ENCODE data around the gene MRPS35. TPM values are rescaled to one million over a fixed set of nuclear protein-coding genes. Genes with fewer than 3 reads are reported as not detected.

Gene MRPS35
- total RNA-seq, 4 donors from 2014 or later, result 50.8 to 74.0 (median 57.5) TPM

GRCh38 chr12:27751386-27752047 is 40.9 kb downstream of the MRPS35 start:
- DNase-seq, result peak; percentile 7 to 14
- WGBS, 2 donors, result 90 to 92% methylated on average over 15 of the region's 15 CpGs
- Histone ChIP-seq H3K4me1 (peaks cover 0 to 5% of the 10 kb centered on the region in 2 donors), H3K9me3 (no peaks in the 10 kb centered on the region), H3K27me3 (no peaks in the 10 kb centered on the region), H3K27ac (no peak overlapping the region), H3K36me3 (peaks cover 0 to 7% of the 10 kb centered on the region in 2 donors), H3K4me3 (replicated peaks in 1 of 3) (no peak overlapping the region)
- intact Hi-C loops (cut with DNase I), result no loop called here
- TF ChIP-seq CTCF (IDR thresholded peaks at IDR 0.05) (no peak), POLR2A (IDR thresholded peaks at IDR 0.05) (no peak)

GRCh38 chr12:27754795-27755194 is 44.2 kb downstream of the MRPS35 start:
- H3K27me3 ChIP-seq, result no peaks in the 10 kb centered on the region
- no peak overlapping the region for H3K27ac ChIP-seq
- DNase-seq, result no peak
- H3K4me3 ChIP-seq (replicated peaks in 1 of 3), result no peak overlapping the region
- H3K4me1 ChIP-seq, result no peaks in the 10 kb centered on the region
- TF ChIP-seq POLR2A (IDR thresholded peaks at IDR 0.05), result no peak
- H3K9me3 ChIP-seq, result no peaks in the 10 kb centered on the region
- H3K36me3 ChIP-seq, result peaks cover 0 to 7% of the 10 kb centered on the region in 2 donors
- 90 to 100% methylated on average over 3 of the region's 3 CpGs for WGBS, 2 donors
- intact Hi-C loops (cut with DNase I), result no loop called here

GRCh38 chr12:27756670-27757195 is 46.1 kb downstream of the MRPS35 start:
- no peak overlapping the region for H3K27ac ChIP-seq
- no peak for TF ChIP-seq POLR2A (IDR thresholded peaks at IDR 0.05)
- no peak for TF ChIP-seq CTCF (IDR thresholded peaks at IDR 0.05)
- H3K9me3 ChIP-seq, result no peaks in the 10 kb centered on the region
- no peaks in the 10 kb centered on the region for H3K27me3 ChIP-seq
- H3K36me3 ChIP-seq, result peaks cover 0 to 7% of the 10 kb centered on the region in 2 donors
- H3K4me3 ChIP-seq (replicated peaks in 1 of 3), result no peak overlapping the region
- intact Hi-C loops (cut with DNase I), result no loop called here
- 97 to 99% methylated on average over 7 of the region's 7 CpGs for WGBS, 2 donors
- DNase-seq, result no peak
- H3K4me1 ChIP-seq, result no peaks in the 10 kb centered on the region

DNA sequence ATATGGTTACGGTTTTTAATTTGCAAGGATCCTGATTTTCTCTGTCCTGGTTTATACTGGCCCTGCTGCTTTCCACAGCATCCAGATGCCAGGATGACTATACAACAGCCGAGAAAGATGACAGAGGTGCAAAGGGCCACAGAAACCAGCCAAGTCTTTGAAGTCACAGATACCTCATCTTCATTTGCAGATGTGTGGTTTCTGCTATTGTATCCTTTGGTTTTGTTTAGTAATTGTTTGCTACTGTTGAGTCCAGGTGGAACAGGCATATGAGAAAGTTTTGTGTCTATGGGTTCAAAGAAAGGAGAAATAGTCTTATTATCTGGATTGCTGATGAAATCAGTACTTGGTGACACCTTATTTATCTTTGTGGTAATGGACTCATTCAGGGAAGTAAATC is 52.1 kb downstream of the MRPS35 start:
- no peaks in the 10 kb centered on the region for H3K4me1 ChIP-seq
- H3K27me3 ChIP-seq, result no peaks in the 10 kb centered on the region
- H3K36me3 ChIP-seq, result no peaks in the 10 kb centered on the region
- no peak for TF ChIP-seq CTCF (IDR thresholded peaks at IDR 0.05)
- no peak for TF ChIP-seq POLR2A (IDR thresholded peaks at IDR 0.05)
- H3K4me3 ChIP-seq (replicated peaks in 1 of 3), result no peak overlapping the region
- H3K9me3 ChIP-seq, result no peaks in the 10 kb centered on the region
- 87 to 96% methylated on average over 2 of the region's 2 CpGs for WGBS, 2 donors
- DNase-seq, result no peak
- intact Hi-C loops (cut with DNase I), result no loop called here
- no peak overlapping the region for H3K27ac ChIP-seq

DNA sequence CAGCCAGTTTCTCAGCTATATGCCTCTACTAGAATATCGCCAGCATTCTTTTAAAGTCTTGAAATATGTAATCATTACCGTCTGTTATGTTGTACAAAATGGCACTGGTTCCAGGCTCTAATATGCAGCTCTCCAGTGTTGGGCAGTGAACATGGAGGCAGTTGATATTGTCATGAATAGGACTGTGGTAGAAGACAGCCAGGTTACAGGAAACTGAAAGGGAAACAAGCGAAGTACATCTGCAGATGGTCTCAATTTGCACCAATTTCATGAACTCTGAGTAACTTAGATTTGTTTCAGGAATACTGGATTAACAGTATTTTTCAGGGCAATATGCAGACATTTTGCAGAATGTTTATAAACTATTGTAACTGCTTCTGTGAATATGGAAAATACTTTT is 56.0 kb downstream of the MRPS35 start:
- intact Hi-C loops (cut with DNase I), result no loop called here
- Histone ChIP-seq H3K9me3 (no peaks in the 10 kb centered on the region), H3K4me3 (replicated peaks in 1 of 3) (no peak overlapping the region), H3K27me3 (no peaks in the 10 kb centered on the region), H3K4me1 (no peaks in the 10 kb centered on the region), H3K36me3 (no peaks in the 10 kb centered on the region), H3K27ac (no peak overlapping the region)
- WGBS, 2 donors, result 91 to 95% methylated on average over 3 of the region's 3 CpGs
- TF ChIP-seq POLR2A (IDR thresholded peaks at IDR 0.05) (no peak), CTCF (IDR thresholded peaks at IDR 0.05) (no peak)
- no peak for DNase-seq
